C4-2B (cell line): ENCODE data around the gene KRT12.

Experiments used
- ZFX ChIP-seq: fragments of 450-650 bp; IDR thresholded peaks from 2 replicates; pipeline ENCODE4 v1.6.1; 2017
- TF ChIP-seq, protein P1 (sequence below): fragments of 450-650 bp; conservative IDR thresholded peaks from 2 replicates; pipeline ENCODE4 v1.5.1; 2017; ENCODE audit warnings: mild to moderate bottlenecking

- TF ChIP-seq, protein P1, sequence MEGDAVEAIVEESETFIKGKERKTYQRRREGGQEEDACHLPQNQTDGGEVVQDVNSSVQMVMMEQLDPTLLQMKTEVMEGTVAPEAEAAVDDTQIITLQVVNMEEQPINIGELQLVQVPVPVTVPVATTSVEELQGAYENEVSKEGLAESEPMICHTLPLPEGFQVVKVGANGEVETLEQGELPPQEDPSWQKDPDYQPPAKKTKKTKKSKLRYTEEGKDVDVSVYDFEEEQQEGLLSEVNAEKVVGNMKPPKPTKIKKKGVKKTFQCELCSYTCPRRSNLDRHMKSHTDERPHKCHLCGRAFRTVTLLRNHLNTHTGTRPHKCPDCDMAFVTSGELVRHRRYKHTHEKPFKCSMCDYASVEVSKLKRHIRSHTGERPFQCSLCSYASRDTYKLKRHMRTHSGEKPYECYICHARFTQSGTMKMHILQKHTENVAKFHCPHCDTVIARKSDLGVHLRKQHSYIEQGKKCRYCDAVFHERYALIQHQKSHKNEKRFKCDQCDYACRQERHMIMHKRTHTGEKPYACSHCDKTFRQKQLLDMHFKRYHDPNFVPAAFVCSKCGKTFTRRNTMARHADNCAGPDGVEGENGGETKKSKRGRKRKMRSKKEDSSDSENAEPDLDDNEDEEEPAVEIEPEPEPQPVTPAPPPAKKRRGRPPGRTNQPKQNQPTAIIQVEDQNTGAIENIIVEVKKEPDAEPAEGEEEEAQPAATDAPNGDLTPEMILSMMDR: no peak
- no peak for TF ChIP-seq ZFX
These were observed 39.1 kb downstream of the KRT12 start for GRCh38 chr17:40827746-40828453.
